Stimulated activated CD4-positive, alpha-beta T cell treated with anti-CD3 and anti-CD28 coated beads, Interleukin-4, amount 100 ng/mL, for 1 hour (primary cell): ENCODE results near the gene INPP5A.

Source experiments
- DNase-seq: peaks from one replicate; pipeline ENCODE4 v3.0.0-alpha.2; 2020

The INPP5A gene

GRCh38 chr10:132519382-132520176 is 18.0 kb upstream of the INPP5A start:
- no peak for DNase-seq

GRCh38 chr10:132520177-132520811 is 17.3 kb upstream of the INPP5A start:
- DNase-seq = no peak

- no peak for DNase-seq
These were observed 16.5 kb upstream of the INPP5A start for GRCh38 chr10:132521041-132521465.

- no peak for DNase-seq
These were observed 16.0 kb upstream of the INPP5A start for GRCh38 chr10:132521466-132522102.

GRCh38 chr10:132522521-132523411 is 14.8 kb upstream of the INPP5A start:
- no peak for DNase-seq

GRCh38 chr10:132523561-132524442 is 13.8 kb upstream of the INPP5A start:
- no peak for DNase-seq

GRCh38 chr10:132524443-132525285 is 12.9 kb upstream of the INPP5A start:
- DNase-seq = no peak

GRCh38 chr10:132526676-132527075 is 10.9 kb upstream of the INPP5A start:
- DNase-seq = no peak

GRCh38 chr10:132527339-132528063 is 10.1 kb upstream of the INPP5A start:
- DNase-seq = no peak

- DNase-seq = no peak
These were observed 9.4 kb upstream of the INPP5A start for GRCh38 chr10:132528064-132528691.

GRCh38 chr10:132532179-132532578 is 5.4 kb upstream of the INPP5A start:
- no peak for DNase-seq

GRCh38 chr10:132532749-132533560 is 4.6 kb upstream of the INPP5A start:
- DNase-seq = no peak

- DNase-seq = no peak
These were observed 3.9 kb upstream of the INPP5A start for GRCh38 chr10:132533571-132534260.

GRCh38 chr10:132534391-132535064 is 3.1 kb upstream of the INPP5A start:
- DNase-seq = no peak

GRCh38 chr10:132535065-132535651 is 2.4 kb upstream of the INPP5A start:
- DNase-seq = no peak

- DNase-seq = no peak
These were observed 1.2 kb upstream of the INPP5A start for GRCh38 chr10:132536241-132536876.
